H1 (cell line): ENCODE results near the gene TCFL5. TPM values are rescaled to one million over a fixed set of nuclear protein-coding genes. Genes with fewer than 3 reads are reported as not detected.

ENCODE experiments used
- CTCF ChIA-PET: fragments of 300-600 bp; sonication (Branson Sonifier 250); formaldehyde crosslinking; loops from one replicate; lab custom pipeline; 2021; ENCODE audit not compliant: partially characterized antibody; lab: Charles Lee
- POLR2A ChIA-PET: fragments of 300-600 bp; sonication (Branson Sonifier 250); formaldehyde crosslinking; loops from one replicate; lab custom pipeline; 2021; ENCODE audit warnings: inconsistent platforms; ENCODE audit not compliant: partially characterized antibody; lab: Charles Lee
- DNase-seq, 2 experiments: peaks; one replicate each; pipeline versions ENCODE4 v3.0.0 to v3.0.0-alpha.2; 2010 to 2022; ENCODE audit warnings: low spot score in 2 of 2, low read depth in 1 of 2, mixed read lengths in 1 of 2
- FAIRE-seq: peaks from 2 replicates; lab custom pipeline; 2011; peaks lifted over from hg19 to GRCh38; lab: Jason Lieb, UNC
- H2AFZ ChIP-seq: 2 replicates; pipeline ENCODE4 v1.8.1; 2012; ENCODE audit warnings: low read length, inconsistent platforms
- H2AK5ac ChIP-seq: 2 replicates; pipeline ENCODE4 v1.6.1; 2013; ENCODE audit warnings: low read depth, low read length
- H2BK120ac ChIP-seq: replicated peaks from 2 replicates; pipeline ENCODE3; 2013; ENCODE audit warnings: low read depth, low read length, inconsistent platforms
- H2BK12ac ChIP-seq: 2 replicates; pipeline ENCODE4 v1.6.1; 2013; ENCODE audit warnings: low read depth, low read length
- H2BK15ac ChIP-seq: 2 replicates; pipeline ENCODE4 v1.6.1; 2013; ENCODE audit warnings: low read length
- H2BK20ac ChIP-seq: 2 replicates; pipeline ENCODE4 v1.6.1; 2013; ENCODE audit warnings: low read length
- H2BK5ac ChIP-seq: 2 replicates; pipeline ENCODE4 v1.6.1; 2013; ENCODE audit warnings: low read depth, low read length
- H3K14ac ChIP-seq: 2 replicates; pipeline ENCODE4 v1.6.1; 2013; ENCODE audit warnings: inconsistent platforms; ENCODE audit not compliant: insufficient read length
- H3K18ac ChIP-seq: 2 replicates; pipeline ENCODE4 v1.6.1; 2013; ENCODE audit warnings: low read length; ENCODE audit errors: extremely low read depth
- H3K23ac ChIP-seq: 2 replicates; pipeline ENCODE4 v1.6.1; 2013; ENCODE audit warnings: inconsistent platforms; ENCODE audit not compliant: insufficient read length
- H3K23me2 ChIP-seq: 2 replicates; pipeline ENCODE4 v1.6.1; 2013; ENCODE audit warnings: low read depth, low read length
- H3K27ac ChIP-seq: 2 replicates; pipeline ENCODE4 v1.6.1; 2011; ENCODE audit warnings: low read depth, low read length, inconsistent platforms
- H3K27me3 ChIP-seq, 4 experiments: replicated peaks in 1 of 4; 1 replicate in 1 of 4; 2 replicates in 3 of 4; pipeline versions ENCODE4 v1.6.1 to v1.8.1; 2011 to 2013; ENCODE audit warnings: low read length in 3 of 4, mild to moderate bottlenecking in 3 of 4, inconsistent platforms in 2 of 4, mixed read lengths in 2 of 4, moderate library complexity in 1 of 4; ENCODE audit not compliant: control insufficient read depth in 3 of 4, insufficient read depth in 3 of 4; ENCODE audit errors: extremely low read depth in 1 of 4
- H3K36me3 ChIP-seq, 4 experiments: 2 replicates each; pipeline versions ENCODE4 v1.6.1 to v1.8.1; 2011 to 2013; ENCODE audit warnings: mild to moderate bottlenecking in 4 of 4, low read length in 3 of 4, moderate library complexity in 2 of 4, control low read depth in 1 of 4, inconsistent platforms in 1 of 4; ENCODE audit not compliant: insufficient read depth in 4 of 4, control insufficient read depth in 2 of 4
- H3K4ac ChIP-seq: replicated peaks from 2 replicates; pipeline ENCODE3; 2013; ENCODE audit warnings: low read length, low read depth, mixed read lengths, inconsistent platforms; ENCODE audit not compliant: insufficient read length
- H3K4me1 ChIP-seq, 4 experiments: replicated peaks in 1 of 4; 1 replicate in 1 of 4; 2 replicates in 3 of 4; pipeline versions ENCODE4 v1.6.1 to v1.8.1; 2011 to 2013; ENCODE audit warnings: low read length in 3 of 4, inconsistent platforms in 2 of 4, mixed read lengths in 1 of 4; ENCODE audit not compliant: insufficient read depth in 4 of 4, control insufficient read depth in 3 of 4
- H3K4me2 ChIP-seq, 2 experiments: 2 replicates each; pipeline versions ENCODE4 v1.6.1 to v1.8.1; 2011 to 2013; ENCODE audit warnings: low read depth in 2 of 2, low read length in 2 of 2, control low read depth in 1 of 2, inconsistent platforms in 1 of 2, mild to moderate bottlenecking in 1 of 2; ENCODE audit not compliant: insufficient read depth in 1 of 2
- H3K4me3 ChIP-seq, 4 experiments: fragments of 200-600, 300-600 bp in 1 of 4; sonication (generic), shearing (Covaris generic), sonication (Bioruptor Twin) in 1 of 4; 2 replicates each; pipeline versions ENCODE4 v1.5.1 to v1.8.1; 2011 to 2016; ENCODE audit warnings: low read length in 4 of 4, low read depth in 3 of 4, control low read depth in 2 of 4, inconsistent platforms in 2 of 4, mild to moderate bottlenecking in 2 of 4, mixed read lengths in 1 of 4, moderate library complexity in 1 of 4; ENCODE audit not compliant: insufficient read depth in 2 of 4; ENCODE audit errors: extremely low read depth in 1 of 4
- H3K56ac ChIP-seq: replicated peaks from 2 replicates; pipeline ENCODE3; 2013; ENCODE audit warnings: low read depth, mild to moderate bottlenecking, mixed read lengths, low read length, inconsistent platforms; ENCODE audit not compliant: insufficient read length
- H3K79me1 ChIP-seq: 2 replicates; pipeline ENCODE4 v1.6.1; 2013; ENCODE audit warnings: low read depth, low read length, control low read depth
- H3K79me2 ChIP-seq, 2 experiments: 2 replicates each; pipeline versions ENCODE4 v1.6.1 to v1.8.1; 2012 to 2013; ENCODE audit warnings: low read length in 2 of 2, mild to moderate bottlenecking in 2 of 2, inconsistent platforms in 1 of 2; ENCODE audit not compliant: insufficient read depth in 2 of 2, control insufficient read depth in 1 of 2
- H3K9ac ChIP-seq, 4 experiments: replicated peaks in 1 of 4; 1 replicate in 1 of 4; 2 replicates in 3 of 4; pipeline versions ENCODE4 v1.6.1 to v1.8.1; 2011 to 2013; ENCODE audit warnings: low read depth in 3 of 4, low read length in 3 of 4, control low read depth in 2 of 4, mild to moderate bottlenecking in 2 of 4, moderate library complexity in 2 of 4, inconsistent platforms in 1 of 4; ENCODE audit errors: extremely low read depth in 1 of 4
- H3K9me3 ChIP-seq, 2 experiments: 2 replicates each; pipeline versions ENCODE4 v1.6.1 to v1.8.1; 2012 to 2013; ENCODE audit warnings: mild to moderate bottlenecking in 2 of 2, moderate library complexity in 2 of 2, control low read depth in 1 of 2, inconsistent platforms in 1 of 2, low read depth in 1 of 2, low read length in 1 of 2, mixed read lengths in 1 of 2; ENCODE audit not compliant: insufficient read depth in 2 of 2
- H4K20me1 ChIP-seq, 2 experiments: replicated peaks in 1 of 2; 2 replicates each; pipeline versions ENCODE3 to v1.8.1; 2011 to 2013; ENCODE audit warnings: inconsistent platforms in 2 of 2, low read length in 2 of 2, mild to moderate bottlenecking in 1 of 2; ENCODE audit not compliant: insufficient read depth in 2 of 2, control insufficient read depth in 1 of 2
- H4K5ac ChIP-seq: 2 replicates; pipeline ENCODE4 v1.6.1; 2013; ENCODE audit warnings: low read length, low read depth, mixed read lengths, inconsistent platforms; ENCODE audit not compliant: insufficient read length
- H4K8ac ChIP-seq: 2 replicates; pipeline ENCODE4 v1.8.0; 2013; ENCODE audit warnings: mild to moderate bottlenecking, moderate library complexity, low read length, inconsistent platforms; ENCODE audit not compliant: insufficient read depth; ENCODE audit errors: extremely low read depth
- H4K91ac ChIP-seq: replicated peaks from 2 replicates; pipeline ENCODE3; 2013; ENCODE audit warnings: low read length, mixed read lengths, inconsistent platforms; ENCODE audit not compliant: insufficient read length
- FOSL1 ChIP-seq: IDR thresholded peaks from 2 replicates; pipeline ENCODE4 v1.6.1; 2011; ENCODE audit warnings: mild to moderate bottlenecking, low read depth, low read length, moderate library complexity; ENCODE audit not compliant: insufficient read depth
- HDAC6 ChIP-seq: IDR thresholded peaks from one replicate; pipeline ENCODE4 v1.7.1; 2012; ENCODE audit warnings: low read depth, mild to moderate bottlenecking, inconsistent platforms, low read length, moderate library complexity
- MAFK ChIP-seq: IDR thresholded peaks from 2 replicates; pipeline ENCODE4 v1.6.1; 2012; ENCODE audit warnings: low read depth, mild to moderate bottlenecking, improper control_type of control experiment, low read length
- SIRT6 ChIP-seq: IDR thresholded peaks from one replicate; pipeline ENCODE4 v1.7.1; 2012; ENCODE audit warnings: low read length, inconsistent platforms
- SRF ChIP-seq: IDR thresholded peaks from 2 replicates; pipeline ENCODE4 v1.6.1; 2011; ENCODE audit warnings: mild to moderate bottlenecking, low read depth, low read length, moderate library complexity
- TEAD4 ChIP-seq: IDR thresholded peaks from 2 replicates; pipeline ENCODE4 v1.6.1; 2012; ENCODE audit warnings: low read depth, low read length, inconsistent platforms, mixed read lengths
- WGBS, 2 experiments: shearing (Covaris generic) in 1 of 2; methylation state at CpG; one replicate each; pipeline versions ENCODE4 v1.1.6 to v1.1.7; 2013 to 2015; ENCODE audit warnings: low lambda C conversion rate in 2 of 2, mixed read lengths in 2 of 2, inconsistent platforms in 1 of 2, low coverage in 1 of 2, missing lambda C conversion rate in 1 of 2; ENCODE audit not compliant: insufficient replicate concordance in 2 of 2, insufficient coverage in 1 of 2, insufficient read length in 1 of 2; ENCODE audit errors: extremely low coverage in 1 of 2, missing lambda C conversion rate in 1 of 2; 5-methylcytosine and 5-hydroxymethylcytosine counted together
- polyA plus RNA-seq, 7 experiments: library from polyadenylated mRNA; depleted of rRNA in 3 of 7; stranded (reverse) in 5 of 7; unstranded in 2 of 7; fragments of >200 nt in 5 of 7; fragments of 200-250 nt in 2 of 7; gene quantifications; 1 replicate in 5 of 7; 2 replicates in 1 of 7; 4 replicates in 1 of 7; pipeline versions ENCODE4 v1.2.1 to v1.2.3, GENCODE V29; 2011 to 2013; ENCODE audit warnings: missing spikeins in 2 of 7, mixed read lengths in 2 of 7
- total RNA-seq: library from RNA; stranded (reverse); fragmentation: NEBNext Ultra II Directional; extraction: Animal tissue kit (Norgen Biotek cat#: 25700); gene quantifications from 2 replicates; pipeline ENCODE4 v1.2.1, GENCODE V29; 2021
- TF ChIP-seq, protein P1 (sequence below): IDR thresholded peaks from 2 replicates; pipeline ENCODE4 v1.6.1; 2012; ENCODE audit warnings: low read length, inconsistent platforms
- TF ChIP-seq, protein P2 (sequence below), 3 experiments: IDR thresholded peaks; 1 replicate in 2 of 3; 2 replicates in 1 of 3; pipeline versions ENCODE4 v1.5.1 to v1.6.1; 2011; ENCODE audit warnings: low read length in 3 of 3, mild to moderate bottlenecking in 3 of 3, inconsistent platforms in 2 of 3, low read depth in 1 of 3, moderate library complexity in 1 of 3; ENCODE audit not compliant: insufficient read depth in 1 of 3; ENCODE audit errors: control extremely low read depth in 1 of 3
- TF ChIP-seq, protein P3 (sequence below): IDR thresholded peaks from 2 replicates; pipeline ENCODE4 v1.6.1; 2011; ENCODE audit warnings: low read depth, mild to moderate bottlenecking, low read length; ENCODE audit not compliant: insufficient read depth

TCFL5 gene
- total and polyA plus RNA-seq, 2 of the 8 experiments (the other 6 are each of a cell fraction or from before 2014, with no cell fraction given), result 6.2 to 15.0 TPM

DNA sequence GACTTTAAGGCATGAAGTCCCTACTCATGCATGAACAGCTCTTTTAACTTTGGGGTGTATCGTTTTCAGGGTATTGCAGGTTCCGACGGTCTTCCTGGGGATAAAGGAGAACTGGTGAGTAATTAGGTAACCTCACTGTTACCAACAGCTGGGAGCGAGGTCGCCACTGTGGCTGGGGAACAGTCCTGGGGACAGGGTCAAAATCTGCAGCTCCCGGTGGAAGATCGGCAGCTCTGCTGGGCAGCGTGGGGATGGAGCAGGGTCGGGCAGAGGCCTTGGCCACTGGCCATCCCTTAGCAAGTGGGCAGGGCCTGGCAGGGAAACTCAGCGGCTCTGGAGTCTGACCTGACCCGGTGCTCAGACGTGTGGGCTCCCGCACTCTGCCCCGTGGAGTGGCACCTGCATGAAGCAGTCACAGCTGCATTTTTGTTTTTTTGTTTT is 28.7 kb downstream of the TCFL5 start:
- no peak overlapping the region for H3K4me2 ChIP-seq
- H3K27me3 ChIP-seq, result no peaks in the 10 kb centered on the region
- no peak overlapping the region for H3K4me3 ChIP-seq
- no peak overlapping the region for H3K9ac ChIP-seq
- H2BK5ac ChIP-seq, result no peak overlapping the region
- peak overlapping the region; percentile 26 for H3K56ac ChIP-seq
- H3K36me3 ChIP-seq, result peaks cover 0 to 22% (median 4%) of the 10 kb centered on the region in 4 experiments; a peak in 5 of 8 replicates
- no peak overlapping the region for H4K91ac ChIP-seq
- H3K14ac ChIP-seq, result no peak overlapping the region
- no peaks in the 10 kb centered on the region for H3K23me2 ChIP-seq
- no peak overlapping the region for H3K23ac ChIP-seq
- no peak overlapping the region for H2BK20ac ChIP-seq
- H2BK12ac ChIP-seq, result no peak overlapping the region
- no peaks in the 10 kb centered on the region for H3K9me3 ChIP-seq
- no peak overlapping the region for H2AFZ ChIP-seq
- H3K27ac ChIP-seq, result no peak overlapping the region
- H2BK15ac ChIP-seq, result no peak overlapping the region
- CTCF ChIA-PET, result interaction anchor here (0.6 to 3.8 kb wide), 3 partner anchors 10 to 174 kb away, joined by 3 to 22 read pairs (median 9); partner anchors contain the start of gene BHLHE23
- H3K18ac ChIP-seq, result no peak overlapping the region; the same call in 1 of the 2 replicates
- H2AK5ac ChIP-seq, result no peak overlapping the region
- H3K79me2 ChIP-seq, result no peaks in the 10 kb centered on the region
- H3K4me1 ChIP-seq, result peaks cover 0 to 10% (median 0%) of the 10 kb centered on the region in 4 experiments; a peak in 2 of 7 replicates
- POLR2A ChIA-PET, result interaction anchor here (0.9 to 3.5 kb wide), 5 partner anchors 9 to 16 kb away, joined by 3 to 22 read pairs (median 12); partner anchors contain the start of gene COL9A3
- H3K4ac ChIP-seq, result no peak overlapping the region
- H4K5ac ChIP-seq, result no peak overlapping the region
- H4K8ac ChIP-seq, result no peak overlapping the region
- FAIRE-seq (no peak), DNase-seq (no peak)
- H4K20me1 ChIP-seq, result no peaks in the 10 kb centered on the region
- H3K79me1 ChIP-seq, result no peaks in the 10 kb centered on the region
- 92% methylated on average over 14 of the region's 14 CpGs; no CpG with 5 or more reads in 1 of the 2 experiments for WGBS, 2 experiments
- no peak overlapping the region for H2BK120ac ChIP-seq
- TF ChIP-seq, protein P1, sequence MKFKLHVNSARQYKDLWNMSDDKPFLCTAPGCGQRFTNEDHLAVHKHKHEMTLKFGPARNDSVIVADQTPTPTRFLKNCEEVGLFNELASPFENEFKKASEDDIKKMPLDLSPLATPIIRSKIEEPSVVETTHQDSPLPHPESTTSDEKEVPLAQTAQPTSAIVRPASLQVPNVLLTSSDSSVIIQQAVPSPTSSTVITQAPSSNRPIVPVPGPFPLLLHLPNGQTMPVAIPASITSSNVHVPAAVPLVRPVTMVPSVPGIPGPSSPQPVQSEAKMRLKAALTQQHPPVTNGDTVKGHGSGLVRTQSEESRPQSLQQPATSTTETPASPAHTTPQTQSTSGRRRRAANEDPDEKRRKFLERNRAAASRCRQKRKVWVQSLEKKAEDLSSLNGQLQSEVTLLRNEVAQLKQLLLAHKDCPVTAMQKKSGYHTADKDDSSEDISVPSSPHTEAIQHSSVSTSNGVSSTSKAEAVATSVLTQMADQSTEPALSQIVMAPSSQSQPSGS, result no peak
- TF ChIP-seq, protein P2, sequence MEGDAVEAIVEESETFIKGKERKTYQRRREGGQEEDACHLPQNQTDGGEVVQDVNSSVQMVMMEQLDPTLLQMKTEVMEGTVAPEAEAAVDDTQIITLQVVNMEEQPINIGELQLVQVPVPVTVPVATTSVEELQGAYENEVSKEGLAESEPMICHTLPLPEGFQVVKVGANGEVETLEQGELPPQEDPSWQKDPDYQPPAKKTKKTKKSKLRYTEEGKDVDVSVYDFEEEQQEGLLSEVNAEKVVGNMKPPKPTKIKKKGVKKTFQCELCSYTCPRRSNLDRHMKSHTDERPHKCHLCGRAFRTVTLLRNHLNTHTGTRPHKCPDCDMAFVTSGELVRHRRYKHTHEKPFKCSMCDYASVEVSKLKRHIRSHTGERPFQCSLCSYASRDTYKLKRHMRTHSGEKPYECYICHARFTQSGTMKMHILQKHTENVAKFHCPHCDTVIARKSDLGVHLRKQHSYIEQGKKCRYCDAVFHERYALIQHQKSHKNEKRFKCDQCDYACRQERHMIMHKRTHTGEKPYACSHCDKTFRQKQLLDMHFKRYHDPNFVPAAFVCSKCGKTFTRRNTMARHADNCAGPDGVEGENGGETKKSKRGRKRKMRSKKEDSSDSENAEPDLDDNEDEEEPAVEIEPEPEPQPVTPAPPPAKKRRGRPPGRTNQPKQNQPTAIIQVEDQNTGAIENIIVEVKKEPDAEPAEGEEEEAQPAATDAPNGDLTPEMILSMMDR (IDR thresholded peaks at IDR 0.05; ENCODE audit: control extremely low read depth in 1 of 3, insufficient read depth in 1 of 3, low read depth in 1 of 3, low read length in 3 of 3), result no peak
- no peak for TF ChIP-seq SIRT6
- TF ChIP-seq HDAC6, result no peak
- TF ChIP-seq MAFK, result no peak
- TF ChIP-seq, protein P3, sequence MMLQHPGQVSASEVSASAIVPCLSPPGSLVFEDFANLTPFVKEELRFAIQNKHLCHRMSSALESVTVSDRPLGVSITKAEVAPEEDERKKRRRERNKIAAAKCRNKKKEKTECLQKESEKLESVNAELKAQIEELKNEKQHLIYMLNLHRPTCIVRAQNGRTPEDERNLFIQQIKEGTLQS, result no peak
- no peak for TF ChIP-seq TEAD4
- no peak for TF ChIP-seq FOSL1
- TF ChIP-seq SRF, result no peak
